HG02588 (cell line): Measurements from ENCODE around the gene PDHA2.
"Not testable (repeated sequence)": the region's sequence is repeated elsewhere in the genome, so short reads cannot be mapped to it uniquely, and the experiment has no call there.

Experiments used
- ATAC-seq: cut with Tn5 transposase; IDR thresholded peaks from one replicate; pipeline ENCODE4 v1.9.1; 2021; ENCODE audit warnings: mild to moderate bottlenecking, moderate library complexity; ENCODE audit not compliant: unreplicated experiment

The PDHA2 gene

GRCh38 chr4:95839891-95840290 is at the start of gene PDHA2:
PDHA2 (plus strand) TSS chr4:95840093; CDS start chr4:95840151, 58 bp downstream.
- ATAC-seq, result no peak

- ATAC-seq, result no peak
Measured at GRCh38 chr4:95798003-95798402, 41.9 kb upstream of the PDHA2 start.

- no peak for ATAC-seq
Measured at GRCh38 chr4:95798727-95799126, 41.2 kb upstream of the PDHA2 start.

- ATAC-seq, result no peak
Measured at GRCh38 chr4:95821867-95822266, 18.0 kb upstream of the PDHA2 start.

- no peak for ATAC-seq
Measured at GRCh38 chr4:95825546-95825945, 14.3 kb upstream of the PDHA2 start.

- ATAC-seq, result no peak
Measured at GRCh38 chr4:95830651-95831050, 9.2 kb upstream of the PDHA2 start.

- no peak for ATAC-seq
Measured at GRCh38 chr4:95831166-95831565, 8.7 kb upstream of the PDHA2 start.

- no peak for ATAC-seq
Measured at GRCh38 chr4:95833711-95834194, 6.1 kb upstream of the PDHA2 start.

- no peak for ATAC-seq
Measured at GRCh38 chr4:95835672-95836071, 4.2 kb upstream of the PDHA2 start.

- no peak for ATAC-seq
Measured at GRCh38 chr4:95838192-95838591, 1.7 kb upstream of the PDHA2 start.

GRCh38 chr4:95847908-95848460 is 8.1 kb downstream of the PDHA2 start:
- ATAC-seq, result no peak

GRCh38 chr4:95850161-95850560 is 10.3 kb downstream of the PDHA2 start:
- no peak for ATAC-seq

GRCh38 chr4:95857761-95858160 is 17.9 kb downstream of the PDHA2 start:
- ATAC-seq, result no peak

- no peak for ATAC-seq
Measured at GRCh38 chr4:95867919-95868318, 28.0 kb downstream of the PDHA2 start.

GRCh38 chr4:95869414-95869813 is 29.5 kb downstream of the PDHA2 start:
- ATAC-seq, result not testable (repeated sequence)

- no peak for ATAC-seq
Measured at GRCh38 chr4:95869961-95870500, 30.1 kb downstream of the PDHA2 start.

GRCh38 chr4:95877636-95878035 is 37.7 kb downstream of the PDHA2 start:
- ATAC-seq, result no peak

GRCh38 chr4:95887551-95887950 is 47.7 kb downstream of the PDHA2 start:
- no peak for ATAC-seq

GRCh38 chr4:95889662-95890061 is 49.8 kb downstream of the PDHA2 start:
- ATAC-seq, result no peak
